ENCODE measurements around the gene GPATCH2L. TPM values are rescaled to one million over a fixed set of nuclear protein-coding genes. Genes with fewer than 3 reads are reported as not detected.

GPATCH2L gene
- total and polyA plus RNA-seq, 2 experiments from 2014 or later, result 19.6 to 94.4 TPM

- no peaks in the 10 kb centered on the region for H3K4me1 Mint-ChIP-seq
- H3K27ac Mint-ChIP-seq, result no peak overlapping the region
- peaks cover 2% of the 10 kb centered on the region for H3K27me3 Mint-ChIP-seq (ENCODE audit: insufficient read depth, low read depth, poor library complexity)
- H3K36me3 ChIP-seq (ENCODE audit: insufficient read depth), result peaks cover 34% of the 10 kb centered on the region; the same call in 1 of the 2 replicates
- H3K36me3 Mint-ChIP-seq (ENCODE audit: low read depth), result peaks cover 48% of the 10 kb centered on the region
- peaks cover 47% of the 10 kb centered on the region for H4K20me1 ChIP-seq (replicated peaks; ENCODE audit: insufficient read depth)
- H3K4me2 ChIP-seq, result no peak overlapping the region
- no peaks in the 10 kb centered on the region for H3F3A ChIP-seq (replicated peaks; ENCODE audit: low read depth)
- no peak overlapping the region for H2AFZ ChIP-seq
- DNase-seq (ENCODE audit: low spot score) (no peak), ATAC-seq (no peak)
- H3K9me2 ChIP-seq (ENCODE audit: insufficient read depth), result no peaks in the 10 kb centered on the region
- no peak overlapping the region for H3K4me3 ChIP-seq
- no peaks in the 10 kb centered on the region for H3K9me3 Mint-ChIP-seq
- no peak for TF ChIP-seq POLR2AphosphoS5 (IDR thresholded peaks at IDR 0.05; ENCODE audit: low read depth)
- no peak for TF ChIP-seq CREB1 (CRISPR knock-in tag; IDR thresholded peaks at IDR 0.05; ENCODE audit: low read depth)
- TF ChIP-seq ZNF114 (CRISPR knock-in tag; IDR thresholded peaks at IDR 0.05), result no peak
- H3K27ac ChIP-seq (ENCODE audit: low read depth), result no peak overlapping the region
- H3K4me3 Mint-ChIP-seq, result no peak overlapping the region
- no peaks in the 10 kb centered on the region for H3K4me1 ChIP-seq (ENCODE audit: insufficient read depth)
- H3K27me3 ChIP-seq (ENCODE audit: insufficient read depth), result no peaks in the 10 kb centered on the region
- H3K79me2 ChIP-seq (replicated peaks; ENCODE audit: insufficient read depth), result peaks cover 91% of the 10 kb centered on the region
Measured at GRCh38 chr14:76168531-76168930, 16.8 kb downstream of the GPATCH2L start.

- Histone ChIP-seq H3K27ac (ENCODE audit: low read depth) (no peak overlapping the region), H2AFZ (no peak overlapping the region), H4K20me1 (replicated peaks; ENCODE audit: insufficient read depth) (peaks cover 42% of the 10 kb centered on the region), H3K4me3 (no peak overlapping the region), H3K27me3 (ENCODE audit: insufficient read depth) (no peaks in the 10 kb centered on the region), H3K79me2 (replicated peaks; ENCODE audit: insufficient read depth) (peaks cover 79% of the 10 kb centered on the region), H3K4me1 (ENCODE audit: insufficient read depth) (no peaks in the 10 kb centered on the region), H3F3A (replicated peaks; ENCODE audit: low read depth) (no peaks in the 10 kb centered on the region), H3K9me2 (ENCODE audit: insufficient read depth) (no peaks in the 10 kb centered on the region), H3K4me2 (no peak overlapping the region), H3K36me3 (ENCODE audit: insufficient read depth) (peaks cover 39% of the 10 kb centered on the region; the same call in 1 of the 2 replicates)
- Mint-ChIP-seq H3K4me1 (no peaks in the 10 kb centered on the region), H3K9me3 (no peaks in the 10 kb centered on the region), H3K27ac (no peak overlapping the region), H3K4me3 (no peak overlapping the region), H3K36me3 (ENCODE audit: low read depth) (peaks cover 55% of the 10 kb centered on the region), H3K27me3 (ENCODE audit: insufficient read depth, low read depth, poor library complexity) (peaks cover 2% of the 10 kb centered on the region)
- ATAC-seq, result no peak
- DNase-seq (ENCODE audit: low spot score), result no peak
- TF ChIP-seq ETS1 (IDR thresholded peaks at IDR 0.05) (no peak), ZNF331 (CRISPR knock-in tag; IDR thresholded peaks at IDR 0.05; ENCODE audit: low read depth) (no peak), ZNF114 (CRISPR knock-in tag; IDR thresholded peaks at IDR 0.05) (no peak), EZH2 (IDR thresholded peaks at IDR 0.05; ENCODE audit: low read depth, unreplicated experiment) (no peak), ZNF462 (CRISPR knock-in tag; IDR thresholded peaks at IDR 0.05) (no peak), POLR2AphosphoS5 (IDR thresholded peaks at IDR 0.05; ENCODE audit: low read depth) (no peak), CREB1 (CRISPR knock-in tag; IDR thresholded peaks at IDR 0.05; ENCODE audit: low read depth) (no peak), CTCF (conservative IDR thresholded peaks at IDR 0.05; ENCODE audit: low read depth in 2 of 2) (no peak), NANOG (IDR thresholded peaks at IDR 0.05; ENCODE audit: borderline replicate concordance) (no peak)
Measured at GRCh38 chr14:76169776-76170175, 18.1 kb downstream of the GPATCH2L start.

All from GM23338 (cell line).